HG02970 (cell line): ENCODE measurements around the gene APOBEC3H.
"Not testable (repeated sequence)": the region's sequence is repeated elsewhere in the genome, so short reads cannot be mapped to it uniquely, and the experiment has no call there.

ENCODE experiments used
- ATAC-seq: cut with Tn5 transposase; IDR thresholded peaks from one replicate; pipeline ENCODE4 v1.9.1; 2021; ENCODE audit warnings: mild to moderate bottlenecking, moderate library complexity, moderate number of reproducible peaks; ENCODE audit not compliant: unreplicated experiment, low FRiP score

Gene APOBEC3H

DNA sequence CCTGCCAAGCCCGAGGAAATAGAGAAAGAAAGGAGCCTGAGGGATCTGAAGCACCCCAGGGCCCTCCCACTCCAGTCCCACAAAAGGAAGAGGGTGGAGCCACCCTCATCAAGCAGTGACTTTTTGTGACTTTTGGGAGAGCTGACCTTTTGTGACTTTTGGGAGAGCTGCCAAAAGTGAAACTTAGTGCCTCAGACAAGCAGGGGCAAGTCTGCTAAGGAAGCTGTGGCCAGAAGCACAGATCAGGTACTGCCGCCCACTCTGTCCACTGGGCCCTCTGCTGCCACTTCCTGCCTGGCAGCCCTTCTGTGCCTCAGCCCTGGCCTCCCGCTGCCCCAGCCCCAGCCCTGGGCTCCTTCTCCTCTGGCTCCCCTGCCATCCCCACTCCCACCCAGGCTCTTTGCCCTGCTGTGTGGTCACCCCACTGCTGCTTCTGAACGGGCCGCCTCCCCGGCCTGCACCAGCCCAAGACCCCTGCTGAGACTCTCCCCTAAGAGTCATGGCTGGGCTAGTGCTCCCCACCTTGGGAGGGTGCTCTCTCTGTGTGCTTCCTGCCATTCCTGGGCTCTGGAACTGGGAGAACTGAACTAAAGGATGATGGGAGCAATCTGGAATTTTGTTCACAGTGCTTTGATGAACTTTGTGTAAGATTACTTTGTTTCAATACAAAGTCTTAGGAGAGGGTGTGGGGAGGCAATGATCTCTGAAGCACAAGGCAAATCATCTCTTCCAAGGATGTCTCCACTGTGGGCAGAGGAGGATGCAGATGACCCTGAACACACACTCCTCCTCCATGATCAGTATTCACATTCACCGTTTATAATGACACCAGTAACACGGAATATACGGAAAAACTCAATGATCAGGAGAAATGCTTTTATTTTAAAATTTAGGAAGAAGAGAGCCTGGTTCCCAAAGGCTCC is at the start of gene APOBEC3H:
Gene APOBEC3H (plus strand): TSS at position 147 of the 923 bp plus-strand sequence. CDS start 3,035 bp downstream, outside the sequence.
- no peak for ATAC-seq

DNA sequence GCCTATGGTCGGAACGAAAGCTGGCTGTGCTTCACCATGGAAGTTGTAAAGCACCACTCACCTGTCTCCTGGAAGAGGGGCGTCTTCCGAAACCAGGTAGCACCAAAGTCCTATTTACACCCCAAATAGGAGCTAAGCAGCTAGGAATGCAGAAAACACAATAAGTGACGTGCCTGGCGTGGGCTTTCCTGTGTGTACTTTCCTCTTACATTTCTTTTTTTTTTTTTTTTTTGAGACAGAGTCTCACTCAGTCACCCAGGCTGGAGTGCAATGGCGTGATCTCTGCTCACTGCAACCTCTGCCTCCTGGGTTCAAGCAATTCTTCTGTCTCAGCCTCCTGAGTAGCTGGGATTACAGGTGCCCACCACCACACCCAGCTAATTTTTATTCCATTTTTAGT is 47.6 kb upstream of the APOBEC3H start:
- not testable (repeated sequence) for ATAC-seq

DNA sequence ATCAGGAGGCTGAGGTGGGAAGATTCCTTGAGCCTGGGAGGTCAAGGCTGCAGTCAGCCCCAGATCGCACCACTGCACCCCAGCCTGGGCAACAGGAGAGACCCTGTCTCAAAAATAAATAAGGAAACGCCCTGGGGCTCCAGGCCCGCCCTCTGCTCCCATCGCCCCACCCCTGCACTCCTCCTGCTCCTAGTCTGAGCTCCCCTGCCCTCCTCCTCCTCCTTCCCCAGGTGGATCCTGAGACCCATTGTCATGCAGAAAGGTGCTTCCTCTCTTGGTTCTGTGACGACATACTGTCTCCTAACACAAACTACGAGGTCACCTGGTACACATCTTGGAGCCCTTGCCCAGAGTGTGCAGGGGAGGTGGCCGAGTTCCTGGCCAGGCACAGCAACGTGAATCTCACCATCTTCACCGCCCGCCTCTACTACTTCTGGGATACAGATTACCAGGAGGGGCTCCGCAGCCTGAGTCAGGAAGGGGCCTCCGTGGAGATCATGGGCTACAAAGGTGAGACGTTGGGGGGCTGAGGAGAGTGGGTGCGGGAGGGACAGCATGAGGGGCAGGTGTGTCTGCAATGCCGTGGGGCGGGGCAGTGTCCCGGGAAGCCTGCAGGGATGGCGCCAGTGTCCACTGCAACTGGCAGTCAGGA is 45.1 kb upstream of the APOBEC3H start:
- ATAC-seq: not testable (repeated sequence)

DNA sequence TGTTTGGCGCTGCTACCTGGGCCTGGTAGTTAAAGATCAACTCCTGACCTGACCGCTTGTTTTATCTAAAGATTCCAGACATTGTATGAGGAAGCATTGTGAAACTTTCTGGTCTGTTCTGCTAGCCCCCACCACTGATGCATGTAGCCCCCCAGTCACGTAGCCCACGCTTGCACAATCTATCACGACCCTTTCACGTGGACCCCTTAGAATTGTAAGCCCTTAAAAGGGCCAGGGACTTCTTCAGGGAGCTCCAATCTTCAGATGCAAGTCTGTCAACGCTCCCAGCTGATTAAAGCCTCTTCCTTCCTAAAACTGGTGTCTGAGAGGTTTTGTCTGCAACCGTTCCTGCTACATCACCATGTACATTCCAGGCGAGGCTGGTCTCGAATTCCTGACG is 41.4 kb upstream of the APOBEC3H start:
- no peak for ATAC-seq

DNA sequence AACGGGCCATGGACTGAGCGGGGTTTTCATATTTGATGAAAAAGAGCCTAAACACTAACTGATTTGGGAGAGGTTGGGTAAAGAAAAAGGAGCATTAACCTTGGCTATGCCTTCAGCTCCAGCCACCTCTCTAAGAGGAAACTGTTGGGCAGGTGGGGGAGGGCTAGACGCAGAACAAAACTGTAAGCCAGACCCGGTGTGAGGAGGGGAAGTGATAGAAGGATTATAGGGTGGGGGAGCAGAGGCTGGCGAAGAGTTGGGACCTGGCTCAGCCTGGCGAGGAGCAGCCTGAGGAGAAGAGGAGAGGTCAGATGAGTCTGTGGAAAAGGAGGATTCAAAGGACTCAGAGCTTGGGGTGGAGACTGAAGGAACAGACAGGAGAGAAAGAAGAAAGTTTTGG is 35.8 kb upstream of the APOBEC3H start:
- not testable (repeated sequence) for ATAC-seq

DNA sequence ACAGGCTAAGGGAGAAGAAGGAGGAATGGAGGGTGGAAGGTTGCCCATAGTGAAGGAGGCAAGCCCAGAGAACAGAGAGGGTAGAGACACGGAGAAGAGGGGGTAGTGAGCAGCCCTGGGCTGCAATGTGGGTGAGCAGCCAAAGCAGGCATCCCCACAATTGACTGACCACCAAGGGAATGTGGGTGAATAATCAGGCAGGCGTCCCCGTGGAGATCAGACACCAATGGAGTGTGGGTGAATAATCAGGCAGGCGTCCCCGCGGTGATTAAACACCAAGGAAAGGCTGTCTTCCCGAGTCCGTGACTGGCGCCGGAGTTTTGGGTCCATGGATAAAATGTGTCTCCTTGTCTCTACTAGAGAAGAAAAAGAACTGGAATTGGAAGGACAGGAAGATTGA is 35.1 kb upstream of the APOBEC3H start:
- ATAC-seq: not testable (repeated sequence)

DNA sequence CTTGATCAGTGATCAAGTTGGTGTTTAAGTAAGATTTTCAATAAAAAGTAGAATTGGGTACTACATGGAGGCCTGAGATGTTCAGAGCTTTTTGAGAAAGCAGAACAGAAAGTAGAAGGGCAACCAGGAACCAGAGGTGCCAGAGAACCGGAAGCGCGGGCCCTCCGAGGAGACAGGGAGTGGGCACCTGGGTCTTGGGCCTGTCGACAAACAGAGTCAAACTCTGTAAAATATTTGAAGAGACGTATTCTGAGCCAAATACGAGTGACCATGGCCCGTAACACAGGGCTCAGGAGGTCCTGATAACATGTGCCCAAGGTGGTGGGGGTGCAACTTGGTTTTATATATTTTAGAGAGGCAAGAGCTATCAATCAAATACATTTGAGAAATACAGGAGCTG is 33.1 kb upstream of the APOBEC3H start:
- not testable (repeated sequence) for ATAC-seq

DNA sequence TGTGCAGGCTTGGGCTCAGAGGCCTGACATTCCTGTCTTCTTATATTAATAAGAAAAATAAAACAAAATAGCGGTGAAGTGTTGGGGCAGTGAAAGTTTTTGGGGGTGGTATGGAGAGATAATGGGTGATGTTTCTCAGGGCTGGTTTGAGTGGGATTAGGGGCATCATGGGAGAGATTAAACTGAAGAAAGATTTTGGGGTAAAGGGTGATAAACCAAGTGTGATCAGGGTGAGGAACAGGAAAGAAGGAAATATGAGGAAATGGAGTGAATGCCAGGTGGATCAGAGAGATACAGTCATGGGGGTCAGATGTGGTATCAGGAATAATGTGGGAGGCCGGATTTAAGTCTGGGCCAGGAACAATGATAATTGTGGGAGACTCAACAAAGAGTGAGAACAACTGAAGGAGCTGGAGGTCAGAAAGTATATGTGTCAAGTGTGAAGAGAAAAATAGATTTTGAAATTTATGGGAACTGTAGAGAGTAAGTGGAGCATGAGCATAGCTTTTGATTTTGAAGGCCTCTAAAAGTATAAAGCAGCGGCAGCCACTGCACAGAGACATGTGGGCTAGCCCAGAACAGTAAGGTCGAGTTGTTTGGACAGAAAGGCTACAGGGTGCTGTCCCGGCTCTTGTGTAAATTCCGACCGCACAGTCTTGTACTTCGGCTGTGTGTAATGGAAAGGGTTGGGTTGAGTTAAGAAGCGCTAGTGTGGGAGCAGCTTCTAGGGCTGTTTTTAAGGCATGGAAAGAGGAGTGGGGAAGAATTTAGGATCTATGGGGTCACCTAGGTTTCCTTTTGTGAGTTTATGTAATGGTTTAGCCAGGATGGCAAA is 30.4 kb upstream of the APOBEC3H start:
- not testable (repeated sequence) for ATAC-seq

DNA sequence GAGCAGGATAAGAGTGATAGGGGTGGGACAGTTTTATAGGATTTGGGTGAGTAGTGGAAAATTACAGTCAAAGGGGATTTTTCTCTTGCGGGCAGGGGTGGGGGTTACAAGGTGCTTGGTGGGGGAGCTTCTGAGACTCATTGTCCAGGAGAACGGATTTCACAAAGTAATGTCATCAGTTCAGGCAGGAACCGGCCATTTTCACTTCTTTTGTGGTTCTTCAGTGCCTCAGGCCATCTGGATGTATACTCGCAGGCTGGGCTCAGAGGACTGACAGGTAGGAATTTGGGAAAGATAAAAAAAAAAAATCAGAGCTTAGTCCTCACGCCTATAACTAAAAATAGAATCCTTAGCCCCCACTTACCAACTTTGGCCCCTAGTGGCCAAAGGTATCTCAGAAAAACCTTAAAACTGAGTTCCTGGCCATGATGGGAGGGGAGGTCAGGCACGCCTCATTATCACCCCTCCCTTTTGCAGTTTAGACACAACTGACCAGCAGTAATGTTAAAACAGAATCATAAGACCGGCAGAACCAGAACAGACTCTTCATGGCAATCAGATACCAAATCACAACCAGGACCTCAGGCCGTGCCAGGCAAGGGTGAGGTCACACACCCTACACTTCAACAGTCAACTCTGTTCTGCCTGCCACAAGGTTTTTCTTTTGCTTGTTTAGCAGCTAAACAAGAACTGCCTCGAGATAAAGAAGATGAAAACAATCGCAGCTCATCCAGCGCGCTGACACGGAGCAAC is 28.8 kb upstream of the APOBEC3H start:
- ATAC-seq: no peak

DNA sequence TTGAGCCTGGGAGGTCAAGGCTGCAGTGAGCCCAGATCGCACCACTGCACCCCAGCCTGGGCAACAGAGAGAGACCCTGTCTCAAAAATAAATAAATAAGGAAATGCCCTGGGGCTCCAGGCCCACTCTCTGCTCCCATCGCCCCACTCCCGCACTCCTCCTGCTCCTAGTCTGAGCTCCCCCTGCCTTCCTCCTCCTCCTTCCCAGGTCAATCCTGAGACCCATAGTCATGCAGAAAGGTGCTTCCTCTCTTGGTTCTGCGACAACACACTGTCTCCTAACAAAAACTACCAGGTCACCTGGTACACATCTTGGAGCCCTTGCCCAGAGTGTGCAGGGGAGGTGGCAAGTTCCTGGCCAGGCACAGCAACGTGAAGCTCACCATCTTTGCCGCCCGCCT is 26.9 kb upstream of the APOBEC3H start:
- ATAC-seq: no peak

DNA sequence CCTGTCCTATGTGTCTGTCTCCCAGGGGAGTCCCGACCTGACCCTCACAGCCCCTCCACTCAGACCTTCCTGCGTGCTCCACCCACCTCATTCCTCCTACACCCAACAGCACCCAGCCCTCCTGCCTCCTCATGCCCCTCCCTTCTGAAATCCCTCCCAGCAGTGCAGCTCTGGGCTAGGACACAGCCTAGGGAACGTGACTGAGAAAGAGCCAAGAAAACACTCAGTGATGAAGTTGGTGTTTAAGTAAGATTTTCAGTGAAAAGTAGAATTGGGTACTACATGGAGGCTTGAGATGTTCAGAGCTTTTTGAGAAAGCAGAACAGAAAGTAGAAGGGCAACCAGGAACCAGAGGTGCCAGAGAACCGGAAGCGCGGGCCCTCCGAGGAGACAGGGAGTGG is 24.5 kb upstream of the APOBEC3H start:
- ATAC-seq: not testable (repeated sequence)

DNA sequence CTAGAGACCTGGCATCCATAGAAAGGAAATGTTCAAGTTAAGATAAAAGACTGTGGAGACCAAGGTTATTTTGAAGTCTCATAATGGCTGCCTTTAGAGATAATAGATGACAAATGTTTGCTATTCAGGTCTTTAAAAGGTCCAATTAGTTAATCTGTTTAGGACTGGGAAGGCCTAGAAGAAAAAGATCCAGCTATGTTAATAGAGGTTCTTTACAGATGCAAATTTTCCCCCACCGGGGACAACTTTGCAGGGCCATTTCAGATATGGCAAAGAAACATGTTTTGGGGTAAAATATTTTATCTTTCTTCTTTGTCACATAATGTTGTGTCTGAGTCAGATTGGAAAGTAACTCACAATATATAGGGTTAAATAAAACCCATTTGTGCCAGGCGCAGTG is 23.1 kb upstream of the APOBEC3H start:
- no peak for ATAC-seq

DNA sequence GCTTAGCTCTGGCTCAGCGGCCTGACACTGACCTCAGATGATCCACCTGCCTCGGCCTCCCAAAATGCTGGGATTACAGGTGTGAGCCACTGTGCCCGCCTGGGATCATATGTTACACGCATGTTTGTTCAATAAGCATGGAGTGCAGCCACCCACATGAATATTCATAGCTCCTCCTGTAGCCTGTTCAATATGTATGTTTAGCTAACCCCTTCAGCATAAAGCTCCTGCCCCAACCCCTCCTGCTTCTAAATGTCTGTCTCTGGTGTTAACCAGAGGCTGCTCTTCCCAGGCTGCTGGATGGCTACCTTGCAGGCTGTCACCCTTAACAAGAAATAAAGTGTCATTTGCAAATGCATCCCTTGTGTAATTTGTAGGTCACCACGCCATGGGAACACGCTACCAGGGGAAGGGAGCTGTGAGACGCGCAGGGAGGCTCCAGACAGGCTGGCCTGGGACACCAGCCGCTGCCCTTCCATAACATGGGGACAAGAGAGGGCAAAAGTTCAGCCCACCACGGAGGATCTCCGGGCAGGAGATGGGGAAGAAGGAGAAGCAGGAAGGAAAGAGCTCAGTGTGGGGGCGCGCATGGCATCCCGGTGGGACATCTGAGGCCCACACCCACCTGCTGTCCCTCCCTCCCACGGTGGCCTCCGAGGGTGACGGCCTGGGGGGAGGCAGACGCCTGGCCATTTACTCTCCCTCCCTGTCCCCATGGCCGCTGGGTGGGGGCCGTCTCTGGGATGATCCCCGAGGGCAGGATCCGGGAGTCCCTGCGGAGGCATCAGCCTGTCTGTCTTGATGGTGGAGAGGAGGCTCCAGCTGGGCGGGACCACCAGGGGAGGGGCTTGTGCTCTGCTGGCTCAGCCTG is 20.7 kb upstream of the APOBEC3H start:
- not testable (repeated sequence) for ATAC-seq

DNA sequence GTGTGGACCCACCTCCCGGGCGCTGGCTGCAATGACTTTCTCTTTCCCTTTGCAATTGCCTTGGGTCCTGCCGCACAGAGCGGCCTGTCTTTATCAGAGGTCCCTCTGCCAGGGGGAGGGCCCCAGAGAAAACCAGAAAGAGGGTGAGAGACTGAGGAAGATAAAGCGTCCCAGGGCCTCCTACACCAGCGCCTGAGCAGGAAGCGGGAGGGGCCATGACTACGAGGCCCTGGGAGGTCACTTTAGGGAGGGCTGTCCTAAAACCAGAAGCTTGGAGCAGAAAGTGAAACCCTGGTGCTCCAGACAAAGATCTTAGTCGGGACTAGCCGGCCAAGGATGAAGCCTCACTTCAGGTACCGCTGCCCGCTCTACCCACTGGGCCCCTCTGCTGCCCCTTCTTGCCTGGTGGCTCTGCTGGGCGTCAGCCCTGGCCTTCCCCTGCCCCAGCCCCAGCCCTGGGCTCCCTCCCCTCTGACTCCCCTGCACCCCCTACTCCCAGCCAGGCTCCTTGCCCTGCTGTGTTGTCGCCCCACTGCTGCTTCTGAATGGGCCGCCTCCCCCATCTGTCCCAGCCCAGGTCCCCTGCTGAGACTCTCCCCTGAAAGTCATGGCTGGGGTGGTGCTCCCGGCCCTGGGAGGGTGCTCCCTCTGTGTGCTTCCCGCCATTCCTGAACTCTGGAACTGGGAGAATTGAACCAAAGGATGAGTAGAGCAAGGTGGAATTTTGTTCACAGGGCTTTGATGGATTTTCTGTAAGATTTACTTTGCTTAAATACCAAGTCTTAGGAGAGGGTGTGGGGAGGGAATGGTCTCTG is 19.8 kb upstream of the APOBEC3H start, which contains the start of gene APOBEC3G:
Gene APOBEC3G (plus strand): TSS at position 250 of the 815 bp plus-strand sequence. CDS start 87 bp downstream, at position 337.
- ATAC-seq: peak; percentile 60

DNA sequence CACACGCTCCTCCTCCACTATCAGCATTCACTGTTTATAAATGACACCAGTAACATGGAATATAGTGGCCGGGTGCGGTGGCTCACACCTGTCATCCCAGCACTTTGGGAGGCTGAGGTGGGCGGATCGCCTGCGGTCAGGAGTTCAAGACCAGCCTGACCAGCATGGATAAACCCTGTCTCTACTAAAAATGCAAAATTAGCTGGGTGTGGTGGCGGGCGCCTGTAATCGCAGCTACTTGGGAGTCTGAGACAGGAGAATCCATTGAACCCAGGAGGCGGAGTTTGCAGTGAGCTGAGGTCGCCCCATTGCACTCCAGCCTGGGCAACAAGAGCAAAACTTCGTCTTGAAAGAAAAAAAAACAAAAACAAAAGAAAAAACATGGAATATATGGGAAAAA is 19.1 kb upstream of the APOBEC3H start:
- not testable (repeated sequence) for ATAC-seq

DNA sequence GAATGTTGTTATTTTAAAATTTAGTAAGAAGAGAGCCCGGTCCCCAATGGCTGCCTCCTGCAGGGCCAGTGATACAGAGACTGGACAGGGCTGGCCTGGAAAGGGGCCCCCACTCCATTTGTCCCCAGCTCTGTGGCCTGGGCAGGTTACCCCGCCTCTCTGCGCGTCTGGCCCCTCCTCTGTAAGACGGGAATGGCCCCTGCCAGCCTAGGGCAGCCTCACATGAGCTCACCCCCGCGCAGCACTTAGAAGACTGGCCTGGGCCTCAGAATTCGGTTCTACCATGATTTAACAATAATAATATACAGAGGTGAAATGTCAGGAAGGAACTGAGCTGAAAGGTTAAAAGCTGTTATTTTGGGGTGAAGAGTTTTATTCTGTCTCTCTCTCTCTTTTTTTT is 18.7 kb upstream of the APOBEC3H start:
- ATAC-seq: no peak

DNA sequence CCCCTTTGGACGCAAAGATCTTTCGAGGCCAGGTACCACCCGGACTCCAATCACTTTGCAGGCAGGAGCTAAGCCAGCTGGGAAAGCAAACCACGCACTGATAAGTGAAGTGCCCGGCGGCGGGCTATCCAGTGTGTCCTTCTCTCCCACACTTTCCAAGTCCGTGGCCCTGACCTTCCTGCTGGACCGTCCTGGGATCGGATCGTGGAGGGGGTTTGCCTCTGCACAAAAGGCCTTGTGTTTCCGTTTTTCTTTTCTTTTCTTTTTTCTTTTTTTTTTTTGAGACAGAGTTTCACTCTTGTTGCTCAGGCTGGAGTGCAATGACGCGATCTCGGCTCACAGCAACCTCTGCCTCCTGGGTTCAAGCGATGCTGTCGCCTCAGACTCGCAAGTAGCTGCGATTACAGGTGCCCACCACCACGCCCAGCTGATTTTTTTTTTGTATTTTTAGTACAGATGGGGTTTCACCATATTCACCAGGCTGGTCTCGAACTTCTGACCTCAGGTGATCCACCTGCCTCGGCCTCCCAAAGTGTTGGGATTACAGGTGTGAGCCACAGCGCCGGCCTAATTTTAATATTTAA is 17.9 kb upstream of the APOBEC3H start:
- ATAC-seq: not testable (repeated sequence)
